Neural progenitor cell (in vitro differentiated cells): ENCODE measurements around the gene IQCF5.

ENCODE experiments used
- EZH2 ChIP-seq: fragments of 200-600 bp; sonication (generic); IDR thresholded peaks from 2 replicates; pipeline ENCODE4 v1.6.1; 2017; ENCODE audit warnings: antibody characterized with exemption, mild to moderate bottlenecking, moderate library complexity
- EZH2phosphoT487 ChIP-seq: fragments of 200-600 bp; sonication (generic); IDR thresholded peaks from 2 replicates; pipeline ENCODE4 v1.6.1; 2017; ENCODE audit warnings: antibody characterized with exemption
- TF ChIP-seq, protein P1 (sequence below): fragments of 200-600 bp; sonication (generic); IDR thresholded peaks from 2 replicates; pipeline ENCODE4 v1.5.1; 2017; ENCODE audit warnings: antibody characterized with exemption, mild to moderate bottlenecking

DNA sequence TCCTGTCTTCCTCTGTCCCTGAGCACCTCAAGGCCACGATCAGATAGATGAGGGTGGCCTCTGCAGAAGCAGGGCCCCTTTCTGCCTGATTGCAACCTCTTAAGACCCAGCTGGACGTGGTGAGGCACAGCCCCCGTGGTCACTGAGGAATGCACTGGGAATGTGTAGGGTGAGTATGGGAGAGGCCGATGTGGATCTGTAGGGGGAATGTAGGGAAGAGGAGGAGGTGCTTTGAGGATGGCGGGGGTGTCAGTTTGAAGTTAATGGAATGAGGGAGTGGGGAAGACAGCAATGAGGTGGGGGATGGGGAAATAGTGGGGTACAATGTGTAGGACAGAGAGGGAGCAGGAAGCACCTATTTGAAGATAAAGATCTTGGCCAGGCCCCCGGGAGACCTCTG is 785 bp upstream of the IQCF5 start:
- TF ChIP-seq EZH2phosphoT487 (no peak), EZH2 (no peak)
- TF ChIP-seq, protein P1, sequence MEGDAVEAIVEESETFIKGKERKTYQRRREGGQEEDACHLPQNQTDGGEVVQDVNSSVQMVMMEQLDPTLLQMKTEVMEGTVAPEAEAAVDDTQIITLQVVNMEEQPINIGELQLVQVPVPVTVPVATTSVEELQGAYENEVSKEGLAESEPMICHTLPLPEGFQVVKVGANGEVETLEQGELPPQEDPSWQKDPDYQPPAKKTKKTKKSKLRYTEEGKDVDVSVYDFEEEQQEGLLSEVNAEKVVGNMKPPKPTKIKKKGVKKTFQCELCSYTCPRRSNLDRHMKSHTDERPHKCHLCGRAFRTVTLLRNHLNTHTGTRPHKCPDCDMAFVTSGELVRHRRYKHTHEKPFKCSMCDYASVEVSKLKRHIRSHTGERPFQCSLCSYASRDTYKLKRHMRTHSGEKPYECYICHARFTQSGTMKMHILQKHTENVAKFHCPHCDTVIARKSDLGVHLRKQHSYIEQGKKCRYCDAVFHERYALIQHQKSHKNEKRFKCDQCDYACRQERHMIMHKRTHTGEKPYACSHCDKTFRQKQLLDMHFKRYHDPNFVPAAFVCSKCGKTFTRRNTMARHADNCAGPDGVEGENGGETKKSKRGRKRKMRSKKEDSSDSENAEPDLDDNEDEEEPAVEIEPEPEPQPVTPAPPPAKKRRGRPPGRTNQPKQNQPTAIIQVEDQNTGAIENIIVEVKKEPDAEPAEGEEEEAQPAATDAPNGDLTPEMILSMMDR, result no peak
